ENCODE data around the gene NDUFS6. TPM values are rescaled to one million over a fixed set of nuclear protein-coding genes. Genes with fewer than 3 reads are reported as not detected.
A peak's percentile ranks its signal among the peaks of the same experiment; 100 is the strongest.

The NDUFS6 gene
- 51.9 TPM for polyA plus RNA-seq (ENCODE audit: insufficient read length)
- long read RNA-seq, donor 1, transcript NDUFS6-201 (4 exons, 1,082 nt), result major isoform, 81 of 94 reads
- long read RNA-seq, donor 1, partial matches to known transcripts, result 12 of 94 reads
- long read RNA-seq, donor 1, other reads (novel, unspliced or antisense), result 0 of 94 reads
- long read RNA-seq, donor 2, transcript NDUFS6-201 (4 exons, 1,082 nt), result major isoform, 56 of 85 reads
- long read RNA-seq, donor 2, partial matches to known transcripts, result 18 of 85 reads
- long read RNA-seq, donor 2, other reads (novel, unspliced or antisense), result 8 of 85 reads
- long read RNA-seq, donor 3, transcript NDUFS6-201 (4 exons, 1,082 nt), result major isoform, 60 of 80 reads
- long read RNA-seq, donor 3, partial matches to known transcripts, result 17 of 80 reads
- long read RNA-seq, donor 3, other reads (novel, unspliced or antisense), result 0 of 80 reads
- long read RNA-seq, donor 4, transcript NDUFS6-201 (4 exons, 1,082 nt), result major isoform, 10 of 26 reads
- long read RNA-seq, donor 4, partial matches to known transcripts, result 16 of 26 reads
- long read RNA-seq, donor 4, other reads (novel, unspliced or antisense), result 0 of 26 reads
- long read RNA-seq, donor 5, transcript NDUFS6-201 (4 exons, 1,082 nt), result major isoform, 107 of 126 reads
- long read RNA-seq, donor 5, partial matches to known transcripts, result 11 of 126 reads
- long read RNA-seq, donor 5, other reads (novel, unspliced or antisense), result 6 of 126 reads
- long read RNA-seq, donor 6, transcript NDUFS6-201 (4 exons, 1,082 nt), result major isoform, 82 of 102 reads
- long read RNA-seq, donor 6, partial matches to known transcripts, result 19 of 102 reads
- long read RNA-seq, donor 6, other reads (novel, unspliced or antisense), result 0 of 102 reads
- long read RNA-seq, donor 7, transcript NDUFS6-201 (4 exons, 1,082 nt), result major isoform, 88 of 140 reads
- long read RNA-seq, donor 7, partial matches to known transcripts, result 38 of 140 reads
- long read RNA-seq, donor 7, other reads (novel, unspliced or antisense), result 13 of 140 reads
- long read RNA-seq, donor 8, transcript NDUFS6-201 (4 exons, 1,082 nt), result major isoform, 29 of 36 reads
- long read RNA-seq, donor 8, partial matches to known transcripts, result 6 of 36 reads
- long read RNA-seq, donor 8, other reads (novel, unspliced or antisense), result 0 of 36 reads

DNA sequence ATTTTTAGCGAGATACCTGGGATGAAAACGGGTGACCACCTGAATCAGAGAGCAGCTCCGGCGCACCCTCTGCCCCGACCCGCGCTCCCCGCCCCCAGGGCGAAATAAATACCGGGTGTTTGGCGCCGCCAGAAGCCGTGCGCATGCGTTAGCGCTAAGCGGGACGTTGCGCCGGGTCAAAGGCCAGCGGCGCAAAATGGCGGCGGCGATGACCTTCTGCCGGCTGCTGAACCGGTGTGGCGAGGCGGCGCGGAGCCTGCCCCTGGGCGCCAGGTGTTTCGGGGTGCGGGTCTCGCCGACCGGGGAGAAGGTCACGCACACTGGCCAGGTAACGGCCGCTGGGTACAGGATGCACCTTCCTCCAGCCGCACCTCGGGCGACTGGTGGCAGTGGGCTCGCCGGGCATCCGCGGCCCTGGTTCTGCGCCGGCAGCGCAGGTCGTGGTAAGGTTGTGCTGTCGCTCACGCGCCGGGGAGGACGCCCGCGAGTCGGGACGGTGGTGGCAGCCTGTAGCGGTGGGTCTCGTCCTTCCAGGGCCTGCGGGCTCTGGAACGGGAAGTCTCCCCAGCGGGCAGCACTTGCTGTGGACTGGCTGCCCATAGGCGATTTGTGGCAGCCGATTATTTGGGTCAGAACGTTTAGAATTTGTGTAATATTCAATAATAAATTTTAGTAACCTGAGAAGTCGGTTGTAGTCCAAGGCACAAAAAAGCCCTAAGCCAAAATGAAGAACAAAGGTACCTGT lies at the start of gene NDUFS6:
TSS of gene NDUFS6 (plus strand) at position 186 of the 745 bp plus-strand sequence. CDS start at position 197, 11 bp downstream.
- peak; percentile 58 for DNase-seq

DNA sequence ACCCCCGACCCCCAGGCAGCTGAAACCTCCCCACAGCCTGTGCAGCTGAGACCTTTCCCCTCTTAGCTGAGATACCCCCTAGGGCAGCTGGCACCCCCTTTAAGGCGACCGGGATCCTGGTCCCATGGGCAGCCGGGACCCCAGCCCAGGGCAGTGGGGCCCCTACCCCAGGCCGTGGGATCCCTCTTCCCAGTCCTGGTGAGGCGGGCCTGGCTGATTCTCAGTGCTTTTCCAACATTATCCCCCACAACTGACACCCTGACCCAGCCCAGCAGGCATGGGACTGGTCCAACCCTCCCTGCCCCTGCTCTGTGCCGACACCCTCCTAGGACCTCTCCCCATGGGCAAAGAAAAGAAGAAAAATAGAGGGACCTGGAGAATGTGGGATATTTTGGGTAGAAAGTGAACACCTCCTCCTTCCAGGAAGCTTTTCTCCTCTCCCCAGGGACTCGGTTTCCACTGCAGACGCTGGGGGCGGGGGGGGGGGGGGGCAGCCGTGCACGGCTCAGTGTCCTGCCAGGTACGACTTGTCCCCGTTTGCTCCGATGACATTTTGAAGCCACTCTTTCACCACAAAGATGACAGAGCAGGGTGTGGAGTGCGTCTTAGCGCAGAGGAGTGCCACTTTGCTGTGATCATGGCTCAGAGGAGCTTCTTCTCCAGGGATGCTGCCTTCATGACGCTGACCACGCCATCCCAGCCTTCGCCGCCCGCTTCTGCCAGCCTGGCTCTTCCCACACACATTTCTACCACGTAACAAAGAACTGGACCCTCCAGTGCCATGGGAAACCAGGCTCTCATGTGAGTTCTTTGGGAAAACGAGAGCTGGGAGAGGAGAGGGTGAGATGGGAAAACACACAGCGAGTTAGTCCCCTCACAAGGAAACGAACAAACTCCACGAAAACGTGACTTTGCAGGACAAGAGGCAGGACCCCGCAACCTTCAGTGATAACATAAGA lies 49.1 kb upstream of the NDUFS6 start:
- DNase-seq, result no peak

- DNase-seq, result no peak
These were observed 48.3 kb upstream of the NDUFS6 start for GRCh38 chr5:1752881-1753280.

DNA sequence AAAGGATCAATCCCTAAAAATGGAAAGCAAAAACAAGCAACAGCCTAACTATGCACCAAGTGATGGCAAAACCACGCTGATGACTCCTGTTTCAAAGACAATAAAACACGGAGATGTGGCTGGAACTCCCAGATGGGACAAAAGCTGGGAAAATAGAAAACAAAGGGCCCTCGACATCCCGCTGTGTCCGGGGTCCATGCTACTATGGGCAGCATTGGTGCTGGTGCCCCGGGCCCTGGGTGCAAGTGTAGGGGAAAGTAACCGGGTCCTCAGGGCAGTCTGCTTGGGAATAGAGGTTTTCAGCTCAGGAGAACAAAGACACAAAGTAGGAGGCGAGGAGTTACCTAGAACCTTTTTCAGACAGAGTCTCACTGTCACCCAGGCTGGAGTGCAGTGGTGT lies 47.7 kb upstream of the NDUFS6 start:
- DNase-seq, result no peak

DNA sequence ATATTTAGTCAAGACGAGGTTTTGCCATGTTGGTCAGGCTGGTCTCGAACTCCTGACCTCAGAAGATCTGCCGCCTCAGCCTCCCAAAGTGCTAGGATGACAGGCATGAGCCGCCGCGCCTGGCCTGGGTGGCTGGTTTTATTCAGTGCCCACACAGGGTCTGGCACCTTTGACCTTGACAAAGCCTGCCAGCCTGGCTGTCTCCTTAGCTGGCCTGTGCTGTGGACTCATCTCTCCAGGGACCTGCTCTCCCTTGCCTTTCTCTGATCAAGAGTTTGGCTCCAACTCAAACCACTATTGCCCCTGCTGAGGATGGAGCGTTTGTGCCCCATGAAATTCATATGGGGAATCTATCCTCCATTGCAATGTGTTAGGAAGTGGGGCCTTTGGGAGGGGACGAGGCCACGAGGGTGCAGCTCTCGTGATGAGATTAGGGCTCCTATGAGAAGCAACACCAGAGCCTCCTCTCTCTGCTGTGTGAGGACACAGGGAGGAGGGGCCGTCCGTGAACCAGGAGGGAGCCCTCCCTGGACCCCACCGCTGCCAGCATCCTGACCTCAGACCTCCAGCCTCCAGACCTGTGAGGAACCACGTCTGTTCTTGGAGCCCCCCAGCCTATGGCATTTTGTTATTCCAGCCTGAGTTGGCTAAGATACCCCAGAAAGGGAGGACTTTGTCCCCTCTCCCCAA lies 46.5 kb upstream of the NDUFS6 start:
- DNase-seq, result no peak

GRCh38 chr5:1755321-1755949 lies 45.8 kb upstream of the NDUFS6 start:
- DNase-seq, result no peak

- DNase-seq, result no peak
These were observed 44.7 kb upstream of the NDUFS6 start for GRCh38 chr5:1756481-1756880.

- no peak for DNase-seq
These were observed 43.7 kb upstream of the NDUFS6 start for GRCh38 chr5:1757511-1757910.

- no peak for DNase-seq
These were observed 42.6 kb upstream of the NDUFS6 start for GRCh38 chr5:1758574-1758973.

DNA sequence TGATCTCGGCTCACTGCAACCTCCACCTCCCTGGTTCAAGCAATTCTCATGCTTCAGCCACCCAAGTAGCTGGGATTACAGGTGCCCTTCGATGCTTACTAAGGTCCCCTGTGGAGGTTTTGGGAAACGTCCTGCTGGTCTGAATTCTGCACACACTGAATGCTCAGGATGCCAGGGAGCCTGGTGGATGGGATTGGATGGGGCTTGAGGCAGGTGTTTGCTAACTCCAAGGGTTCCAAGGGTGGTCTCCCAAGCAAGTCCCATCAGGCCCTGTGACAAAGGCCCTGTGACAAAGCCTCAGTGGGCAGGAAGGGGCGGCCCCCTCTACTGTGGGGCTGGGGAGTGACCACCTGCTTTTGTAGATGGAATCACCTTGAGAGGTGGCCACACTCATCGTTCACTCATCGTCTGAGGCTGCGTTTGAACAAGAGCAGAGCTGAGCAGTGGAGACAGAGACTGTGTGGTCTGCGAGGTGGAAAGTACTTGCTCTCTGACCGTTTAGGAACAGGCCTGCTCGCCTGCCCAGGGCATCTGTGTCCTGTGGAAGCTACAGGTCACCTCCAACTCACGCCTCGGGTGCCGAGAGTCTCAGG lies 41.7 kb upstream of the NDUFS6 start:
- DNase-seq, result no peak

DNA sequence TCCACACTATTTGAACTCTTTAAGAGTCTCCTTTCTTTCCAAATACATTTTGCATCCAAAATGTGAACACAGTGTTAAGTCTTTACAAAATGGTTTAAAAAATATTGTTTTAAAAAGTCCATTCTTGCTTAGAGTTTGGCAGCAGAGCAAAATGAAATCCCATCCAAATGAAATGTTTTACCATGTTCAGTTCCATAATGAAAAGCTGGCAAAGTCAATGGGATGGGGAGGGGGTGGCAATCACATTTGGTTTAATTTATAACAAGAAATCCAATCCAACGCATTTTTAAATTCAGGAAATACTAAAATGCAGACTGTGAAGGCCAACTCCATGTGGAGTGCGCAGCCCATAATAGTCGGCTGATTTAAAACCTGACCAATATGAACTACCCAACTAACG lies 41.0 kb upstream of the NDUFS6 start:
- DNase-seq, result no peak

GRCh38 chr5:1760656-1761452 lies 40.4 kb upstream of the NDUFS6 start:
- no peak for DNase-seq

DNA sequence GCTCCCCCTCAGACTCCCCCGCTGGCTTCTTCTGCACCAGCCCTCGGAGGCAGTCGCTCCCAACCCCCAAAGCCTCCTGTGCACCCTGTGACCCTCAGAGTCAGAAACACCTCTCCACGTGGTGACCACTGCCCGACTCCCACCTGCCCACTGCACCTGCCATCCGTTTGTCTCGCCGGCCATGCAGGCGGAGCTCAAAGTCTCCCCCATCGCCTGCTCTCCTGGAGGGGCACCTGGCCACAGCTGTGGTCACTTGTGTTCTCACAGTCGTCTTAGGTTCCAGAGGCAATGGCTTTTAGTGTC lies 39.8 kb upstream of the NDUFS6 start:
- no peak for DNase-seq

- DNase-seq, result no peak
These were observed 38.9 kb upstream of the NDUFS6 start for GRCh38 chr5:1762121-1762882.

DNA sequence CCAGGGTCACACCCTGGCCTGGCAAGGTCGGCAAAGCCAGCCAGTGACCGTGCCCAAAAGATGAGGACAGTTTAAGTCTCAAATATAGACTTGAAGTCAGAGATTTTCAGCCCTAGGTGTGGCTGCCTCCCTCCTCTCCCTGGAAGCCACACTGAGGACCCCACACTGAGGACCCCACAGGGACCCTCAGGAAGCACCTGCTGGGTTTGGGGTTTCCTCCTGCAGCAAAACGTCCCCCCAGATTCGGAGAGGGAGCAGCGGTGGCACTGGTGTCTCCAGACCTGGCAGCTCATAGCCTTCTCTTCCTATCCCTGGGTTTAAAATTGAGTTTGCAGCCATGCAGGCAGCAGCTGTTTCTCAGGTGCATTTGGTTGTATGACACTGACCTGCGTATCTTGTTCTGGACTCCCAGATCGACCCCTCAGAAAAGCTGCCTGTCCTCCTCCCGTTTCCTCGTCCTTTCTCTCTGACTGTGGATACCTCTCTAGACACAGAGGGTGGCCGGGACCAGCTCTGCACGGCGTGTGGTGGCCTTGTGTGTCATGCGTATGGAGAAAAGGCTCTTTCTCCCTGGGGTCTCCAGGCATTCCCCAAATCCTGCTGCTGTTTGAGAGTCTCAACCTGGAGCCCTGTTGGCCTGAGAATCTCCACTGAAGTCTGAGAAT lies 38.2 kb upstream of the NDUFS6 start:
- DNase-seq, result no peak

DNA sequence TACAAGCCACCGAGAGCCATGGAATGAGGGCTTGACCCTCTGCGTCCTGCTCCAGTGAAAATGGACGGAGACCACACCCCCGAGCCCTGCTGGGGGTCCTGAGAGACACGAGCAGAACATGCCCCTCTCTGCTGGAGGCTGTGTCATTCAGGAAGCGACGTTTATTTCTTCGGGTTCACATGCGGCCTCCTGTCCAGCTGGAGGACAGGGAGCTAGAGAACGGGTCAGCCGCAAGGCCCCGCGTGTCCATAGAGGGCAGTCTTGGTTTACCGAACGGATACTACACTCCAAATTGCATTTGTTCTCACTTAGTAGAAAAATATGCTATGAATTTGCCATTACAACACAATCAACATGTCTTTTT lies 37.7 kb upstream of the NDUFS6 start:
- DNase-seq, result peak; percentile 52

- no peak for DNase-seq
These were observed 37.1 kb upstream of the NDUFS6 start for GRCh38 chr5:1763960-1764605.
